ENCODE data around the gene CLCNKB.
A peak's percentile ranks its signal among the peaks of the same experiment; 100 is the strongest.
"Not testable (repeated sequence)": the region's sequence is repeated elsewhere in the genome, so short reads cannot be mapped to it uniquely, and the experiment has no call there.

CLCNKB gene

DNA sequence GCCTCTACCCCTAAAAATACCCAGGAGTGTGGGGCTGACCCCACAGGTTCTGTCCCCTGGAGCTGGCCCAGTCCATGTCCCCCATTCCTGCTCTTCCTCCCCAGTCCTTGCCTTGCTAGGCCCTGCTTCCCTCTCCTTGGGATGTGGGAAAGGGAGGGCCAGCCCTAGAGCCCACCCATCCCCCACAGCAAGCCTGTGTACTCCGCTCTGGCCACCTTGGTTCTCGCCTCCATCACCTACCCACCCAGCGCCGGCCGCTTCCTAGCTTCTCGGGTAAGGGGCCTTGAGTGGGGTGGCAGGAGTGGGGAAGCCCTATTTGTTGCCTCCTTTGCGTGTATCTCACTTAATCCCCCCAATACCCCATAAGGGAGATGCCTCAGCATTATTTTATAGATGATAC, 6.7 kb downstream of the CLCNKB start:
- no peak overlapping the region for H3K27ac ChIP-seq
- TF ChIP-seq, protein P1, sequence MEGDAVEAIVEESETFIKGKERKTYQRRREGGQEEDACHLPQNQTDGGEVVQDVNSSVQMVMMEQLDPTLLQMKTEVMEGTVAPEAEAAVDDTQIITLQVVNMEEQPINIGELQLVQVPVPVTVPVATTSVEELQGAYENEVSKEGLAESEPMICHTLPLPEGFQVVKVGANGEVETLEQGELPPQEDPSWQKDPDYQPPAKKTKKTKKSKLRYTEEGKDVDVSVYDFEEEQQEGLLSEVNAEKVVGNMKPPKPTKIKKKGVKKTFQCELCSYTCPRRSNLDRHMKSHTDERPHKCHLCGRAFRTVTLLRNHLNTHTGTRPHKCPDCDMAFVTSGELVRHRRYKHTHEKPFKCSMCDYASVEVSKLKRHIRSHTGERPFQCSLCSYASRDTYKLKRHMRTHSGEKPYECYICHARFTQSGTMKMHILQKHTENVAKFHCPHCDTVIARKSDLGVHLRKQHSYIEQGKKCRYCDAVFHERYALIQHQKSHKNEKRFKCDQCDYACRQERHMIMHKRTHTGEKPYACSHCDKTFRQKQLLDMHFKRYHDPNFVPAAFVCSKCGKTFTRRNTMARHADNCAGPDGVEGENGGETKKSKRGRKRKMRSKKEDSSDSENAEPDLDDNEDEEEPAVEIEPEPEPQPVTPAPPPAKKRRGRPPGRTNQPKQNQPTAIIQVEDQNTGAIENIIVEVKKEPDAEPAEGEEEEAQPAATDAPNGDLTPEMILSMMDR (IDR thresholded peaks at IDR 0.05) = no peak
- H3K4me3 ChIP-seq = no peak overlapping the region
- no peak for DNase-seq (ENCODE audit: low spot score)

DNA sequence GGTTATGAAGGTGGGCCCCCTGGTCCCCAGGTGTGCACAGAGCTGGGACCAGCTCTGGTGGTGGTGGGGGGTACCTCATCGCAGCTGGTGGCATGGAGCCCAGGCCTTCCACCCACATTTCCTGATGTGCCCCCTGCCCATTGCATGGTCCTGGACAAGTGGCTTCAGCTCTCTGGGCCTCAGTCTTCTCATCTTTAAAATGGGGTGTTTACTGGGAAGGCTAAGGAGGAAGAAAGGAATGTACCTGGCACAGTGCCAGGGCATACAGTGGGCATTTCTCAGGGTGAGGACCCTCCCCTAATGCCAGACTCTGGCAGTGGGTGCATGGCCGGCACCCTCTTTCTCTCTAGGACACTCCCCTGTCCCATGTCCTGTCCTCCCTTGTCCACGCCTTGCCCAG, 7.5 kb downstream of the CLCNKB start:
- no peak for DNase-seq (ENCODE audit: low spot score)
- TF ChIP-seq, protein P1 (IDR thresholded peaks at IDR 0.05) = no peak
- no peak overlapping the region for H3K4me3 ChIP-seq
- no peak overlapping the region for H3K27ac ChIP-seq

DNA sequence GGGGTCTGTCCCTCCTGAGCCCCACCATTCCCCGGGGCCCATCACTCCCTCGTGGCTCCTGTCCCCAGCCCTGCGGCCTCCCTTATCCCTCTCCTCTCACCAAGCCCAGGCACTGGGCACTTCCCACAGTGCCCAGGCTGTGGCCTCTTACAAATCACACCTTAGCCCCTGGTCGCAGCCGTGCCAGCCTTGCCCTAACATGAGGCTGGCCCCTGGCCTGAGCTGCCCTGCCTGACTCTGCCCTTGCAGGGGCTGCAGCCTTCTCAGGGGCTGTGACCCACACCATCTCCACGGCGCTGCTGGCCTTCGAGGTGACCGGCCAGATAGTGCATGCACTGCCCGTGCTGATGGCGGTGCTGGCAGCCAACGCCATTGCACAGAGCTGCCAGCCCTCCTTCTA, 8.4 kb downstream of the CLCNKB start:
- not testable (repeated sequence) for DNase-seq (ENCODE audit: low spot score); H3K4me3 ChIP-seq; H3K27ac ChIP-seq

DNA sequence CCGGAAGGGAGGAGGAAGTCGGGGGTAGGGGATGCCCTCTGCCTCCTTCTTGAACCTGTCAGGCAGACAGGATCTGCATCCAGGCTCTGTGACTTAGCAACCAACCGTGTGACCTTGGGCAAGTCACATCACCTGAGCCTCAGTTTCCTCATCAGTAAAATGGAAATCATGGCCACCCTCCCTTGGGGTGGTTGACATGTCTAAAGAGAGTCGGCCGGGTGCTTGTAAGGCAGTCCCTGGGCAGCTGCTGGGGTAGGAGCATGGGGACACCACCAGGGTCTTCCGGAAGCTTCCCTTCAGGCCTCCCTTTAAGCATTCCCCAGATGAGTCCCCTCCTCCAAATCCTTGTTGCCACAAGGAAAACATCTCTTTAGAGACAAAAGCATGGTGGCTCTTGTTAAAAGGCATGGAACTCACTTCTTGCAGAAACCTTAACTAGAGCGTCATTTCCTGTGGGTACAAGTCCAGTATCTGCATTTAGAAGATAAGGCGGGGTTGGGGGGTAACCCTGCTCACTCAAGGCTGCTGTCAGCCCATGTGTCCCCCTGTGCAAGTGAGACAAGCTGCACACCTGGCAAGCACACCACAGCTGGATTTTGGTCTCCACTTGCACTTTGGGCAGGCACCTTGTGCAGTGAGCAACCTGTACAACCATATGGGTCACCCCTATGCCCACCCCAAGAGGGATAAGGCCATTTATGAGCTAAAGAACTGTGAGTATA, 10.4 kb downstream of the CLCNKB start:
- Histone ChIP-seq H3K27ac (no peak overlapping the region), H3K4me3 (no peak overlapping the region)
- DNase-seq (ENCODE audit: low spot score) = no peak
- TF ChIP-seq, protein P1 (IDR thresholded peaks at IDR 0.05) = no peak

DNA sequence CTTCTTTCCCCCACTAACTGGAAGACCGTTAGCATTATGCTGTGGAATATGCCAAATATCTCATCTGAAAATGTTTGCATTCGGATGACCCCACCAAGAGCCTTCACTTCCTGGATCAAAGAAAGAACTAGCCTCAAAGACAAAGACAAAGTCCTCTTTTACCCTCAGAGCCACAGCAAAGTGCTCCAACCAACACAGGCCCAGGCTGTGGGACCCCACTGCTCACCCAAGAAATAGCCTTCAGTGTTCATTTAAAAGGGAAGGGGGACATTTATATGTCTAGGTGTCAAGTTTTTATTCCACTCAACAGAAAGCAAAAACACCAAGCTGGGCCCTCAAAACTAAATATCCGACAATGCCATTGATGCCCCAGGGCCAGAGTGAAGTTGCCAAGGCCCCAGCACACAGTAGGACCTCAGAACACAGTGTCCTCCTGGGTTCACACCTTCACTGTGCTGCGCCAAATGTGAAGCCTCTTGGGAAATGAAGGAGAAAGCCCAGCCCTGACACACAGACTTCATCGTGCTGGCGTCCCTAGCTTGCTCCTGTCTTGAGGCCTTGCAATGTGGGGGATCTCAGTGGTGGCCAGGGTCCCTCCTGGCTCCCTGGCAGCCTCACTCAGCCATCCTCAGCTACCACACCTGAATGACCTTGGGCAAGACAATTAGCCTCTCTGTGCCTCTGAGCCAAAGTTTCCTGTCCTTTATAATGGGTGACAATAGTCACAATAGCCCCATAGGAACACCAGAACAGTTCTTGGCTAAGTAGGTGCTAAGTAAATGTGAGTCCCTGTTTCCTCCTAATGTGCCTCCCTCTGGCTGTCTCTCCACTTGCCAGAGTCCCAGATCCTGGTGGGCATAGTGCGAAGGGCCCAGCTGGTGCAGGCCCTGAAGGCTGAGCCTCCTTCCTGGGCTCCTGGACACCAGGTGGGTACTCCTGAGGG, 11.3 kb downstream of the CLCNKB start:
- H3K4me3 ChIP-seq = no peak overlapping the region
- no peak overlapping the region for H3K27ac ChIP-seq
- TF ChIP-seq, protein P1 (IDR thresholded peaks at IDR 0.05) = no peak
- no peak for DNase-seq (ENCODE audit: low spot score)

DNA sequence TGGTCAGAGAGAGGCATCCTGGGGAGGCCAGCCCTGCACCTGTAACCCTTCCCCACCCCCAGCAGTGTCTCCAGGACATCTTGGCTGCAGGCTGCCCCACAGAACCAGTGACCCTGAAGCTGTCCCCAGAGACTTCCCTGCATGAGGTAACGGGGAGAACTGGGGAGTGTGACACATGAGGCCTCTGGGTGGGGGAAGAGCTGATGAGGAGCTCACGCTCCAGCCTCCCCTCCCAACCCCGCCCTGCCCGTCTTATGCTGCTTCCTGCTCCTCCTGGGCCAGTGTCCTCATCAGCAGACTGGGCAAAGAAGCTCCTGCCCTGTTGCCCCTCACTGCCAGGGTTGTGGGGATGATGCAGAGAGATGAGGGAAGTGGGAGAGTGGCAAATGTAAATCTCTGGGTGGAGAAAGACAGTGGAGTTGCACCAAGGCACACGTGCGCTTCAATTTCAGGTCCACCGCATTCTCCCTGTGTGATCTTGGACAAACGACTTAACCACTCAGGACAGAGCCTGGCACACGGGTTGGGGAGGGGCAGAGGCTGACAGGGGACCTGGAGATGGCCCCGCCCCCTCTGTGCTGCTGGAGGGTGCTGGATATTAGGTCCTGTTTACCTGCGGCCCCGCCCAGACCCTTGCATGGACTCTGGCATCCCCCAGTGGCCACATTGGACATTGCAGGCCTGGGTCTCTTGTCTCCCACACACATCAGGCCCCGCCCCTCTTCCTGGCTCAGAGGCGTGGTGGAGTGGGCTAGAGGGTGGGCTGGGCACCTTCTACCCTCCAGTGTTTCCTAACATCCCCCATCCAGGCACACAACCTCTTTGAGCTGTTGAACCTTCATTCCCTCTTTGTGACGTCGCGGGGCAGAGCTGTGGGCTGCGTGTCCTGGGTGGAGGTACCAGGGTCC, 12.3 kb downstream of the CLCNKB start:
- TF ChIP-seq, protein P1 (IDR thresholded peaks at IDR 0.05) = peak; percentile 94
- no peak overlapping the region for H3K4me3 ChIP-seq
- DNase-seq (ENCODE audit: low spot score) = peak; percentile 85
- H3K27ac ChIP-seq = no peak overlapping the region

DNA sequence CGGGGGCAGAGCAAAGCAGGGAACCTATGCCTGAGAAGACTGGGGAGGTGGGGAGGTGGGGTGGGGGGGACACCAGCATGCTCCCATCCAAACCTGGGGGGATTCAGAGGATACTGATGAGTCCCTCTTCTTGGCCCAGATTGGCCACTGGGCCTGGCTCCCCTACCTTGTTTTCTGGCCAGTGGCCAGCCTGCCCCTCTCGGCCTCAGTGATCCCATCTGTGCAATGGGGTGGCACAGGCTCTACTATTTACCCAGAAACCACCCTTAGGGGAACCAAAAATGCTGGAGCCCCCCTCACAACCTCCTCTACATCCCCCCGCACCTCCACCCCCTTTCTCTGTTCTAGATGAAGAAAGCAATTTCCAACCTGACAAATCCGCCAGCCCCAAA, 12.9 kb downstream of the CLCNKB start:
- H3K4me3 ChIP-seq; H3K27ac ChIP-seq; DNase-seq (ENCODE audit: low spot score): not testable (repeated sequence)

DNA sequence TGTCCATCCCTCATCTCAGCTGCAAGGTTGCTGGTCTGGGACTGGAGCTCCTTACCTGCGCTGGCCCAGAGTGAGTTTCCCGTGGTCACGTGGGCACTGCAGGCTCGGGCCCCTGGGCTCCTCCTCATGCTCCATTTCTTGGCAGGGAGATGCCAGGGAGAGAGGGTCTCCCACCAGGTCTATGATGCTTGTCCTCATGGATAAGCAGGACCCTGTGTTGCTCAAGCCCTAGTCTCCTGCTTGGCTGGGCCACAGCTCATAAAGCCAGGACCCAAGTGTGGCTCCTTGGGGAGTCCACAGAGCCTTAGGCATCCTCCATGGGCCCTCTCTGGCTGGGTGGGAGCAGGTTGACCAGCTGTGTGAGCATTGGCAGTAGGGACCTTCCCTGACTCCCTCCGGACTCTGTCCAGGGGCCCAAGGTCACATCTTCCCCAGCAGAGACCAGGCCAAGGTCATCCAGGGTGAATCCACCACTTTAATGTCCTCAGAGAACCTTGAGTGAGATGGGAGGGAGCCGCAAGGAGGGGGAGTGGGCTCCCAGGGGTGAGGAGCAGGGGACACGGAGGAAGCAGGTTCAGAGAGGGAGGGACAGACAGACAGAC, 13.8 kb downstream of the CLCNKB start:
- not testable (repeated sequence) for H3K4me3 ChIP-seq, H3K27ac ChIP-seq

DNA sequence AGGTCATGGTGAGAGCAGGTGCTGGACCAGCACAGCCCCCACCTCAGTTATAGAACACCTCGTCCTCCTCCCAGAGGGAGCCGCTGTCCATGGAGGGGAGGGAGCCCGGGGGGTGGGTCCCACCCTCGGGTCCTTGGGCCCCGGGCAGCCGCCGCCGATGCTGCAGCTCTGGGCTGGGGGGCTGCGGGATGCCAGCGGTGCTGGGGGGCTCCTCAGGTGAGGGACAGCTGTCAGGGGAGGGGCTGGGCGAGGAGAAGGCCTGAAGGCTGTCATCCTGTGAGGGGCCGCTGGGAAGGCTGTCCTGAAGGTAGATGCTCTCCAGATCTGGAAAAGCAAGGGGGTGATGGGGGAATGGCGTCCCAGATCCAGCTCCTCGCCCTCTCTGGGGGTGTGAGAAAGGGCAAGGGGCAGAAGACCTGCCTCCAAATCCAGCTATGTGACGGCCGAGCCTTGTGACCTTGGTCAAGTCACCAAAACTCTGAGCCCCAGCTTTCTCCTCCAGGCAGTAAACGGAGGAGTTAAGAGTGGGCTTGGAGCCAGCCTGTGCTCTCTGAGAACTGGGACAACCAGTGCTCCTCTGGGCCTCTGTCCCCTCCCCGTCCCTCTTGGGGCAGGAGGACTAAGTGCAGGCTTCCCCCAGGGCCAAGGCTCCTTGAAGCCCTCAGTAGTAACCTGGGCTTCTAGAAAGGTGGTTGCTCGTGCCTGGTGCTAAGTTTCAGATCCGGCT, 15.0 kb downstream of the CLCNKB start:
- DNase-seq (ENCODE audit: low spot score); H3K27ac ChIP-seq: not testable (repeated sequence)

More for the DNA sequence above, 13.8 kb downstream of the CLCNKB start:
- not testable (repeated sequence) for DNase-seq (ENCODE audit: low spot score)

More for the DNA sequence above, 15.0 kb downstream of the CLCNKB start:
- H3K4me3 ChIP-seq = not testable (repeated sequence)
